ENCODE measurements around the gene GOLGA3. TPM values are rescaled to one million over a fixed set of nuclear protein-coding genes. Genes with fewer than 3 reads are reported as not detected.
A peak's percentile ranks its signal among the peaks of the same experiment; 100 is the strongest.

The GOLGA3 gene
- total and polyA plus RNA-seq, 10 of the 15 experiments (the other 5 are each of a cell fraction or from before 2014, with no cell fraction given): 2.0 to 42.7 (median 15.2) TPM

GRCh38 chr12:132764231-132764630 lies 64.4 kb downstream of the GOLGA3 start:
- H3K27me3 ChIP-seq (replicated peaks in 1 of 2; ENCODE audit: control insufficient read depth in 2 of 2, insufficient read depth in 2 of 2, low read length in 1 of 2): no peaks in the 10 kb centered on the region
- ChIA-PET SMC1A (ENCODE audit: uncharacterized antibody, unreplicated experiment) (no interaction called here), RAD21 (ENCODE audit: unreplicated experiment) (no interaction called here), POLR2A (interaction anchor here (1.4 kb wide), 1 partner anchor 9 kb away, joined by 3 read pairs; no protein-coding TSS in a partner anchor), CTCF (no interaction called here)
- ATAC-seq (no peak), FAIRE-seq (no peak), DNase-seq (ENCODE audit: low read depth, low spot score) (no peak)
- H4K20me1 ChIP-seq (ENCODE audit: control insufficient read depth, insufficient read depth): no peaks in the 10 kb centered on the region
- TF ChIP-seq BMI1 (IDR thresholded peaks at IDR 0.05; ENCODE audit: borderline replicate concordance) (no peak), JUNB (IDR thresholded peaks at IDR 0.05) (no peak)
- no TSS peak for BruUV-seq (replicated peaks)
- no peak overlapping the region for H3K4me2 ChIP-seq (ENCODE audit: control insufficient read depth, insufficient read depth)
- in situ Hi-C loops (cut with MboI) (no loop called here), intact Hi-C loops (cut with micrococcal nuclease; ENCODE audit: unreplicated experiment) (loop anchor here (5.0 kb wide), 1 partner anchor 318 kb away; the partner anchor contains the start of gene ZNF140)
- peaks cover 28% of the 10 kb centered on the region for H3K79me2 ChIP-seq (ENCODE audit: control insufficient read depth, insufficient read depth, low read length)
- H3K36me3 ChIP-seq (ENCODE audit: control insufficient read depth in 2 of 2, insufficient read depth in 2 of 2, low read length in 1 of 2): no peaks in the 10 kb centered on the region
- no peak overlapping the region for H3K27ac ChIP-seq (ENCODE audit: control insufficient read depth, insufficient read depth)
- H3K4me1 ChIP-seq (ENCODE audit: control insufficient read depth, insufficient read depth, low read length): peaks cover 17% of the 10 kb centered on the region
- no peak overlapping the region for H2AFZ ChIP-seq (ENCODE audit: control insufficient read depth, low read depth, low read length)
- 99% methylated on average over 20 of the region's 20 CpGs for WGBS (ENCODE audit: insufficient coverage, insufficient replicate concordance, low lambda C conversion rate, missing lambda C conversion rate)
- H3K9ac ChIP-seq (ENCODE audit: control insufficient read depth, insufficient read depth, low read length): no peak overlapping the region
- no peak overlapping the region for H3K4me3 ChIP-seq
- H3K9me3 ChIP-seq (replicated peaks; ENCODE audit: control insufficient read depth, insufficient read depth, low read length): peaks cover under 1% of the 10 kb centered on the region; the same call in 1 of the 3 replicates

DNA sequence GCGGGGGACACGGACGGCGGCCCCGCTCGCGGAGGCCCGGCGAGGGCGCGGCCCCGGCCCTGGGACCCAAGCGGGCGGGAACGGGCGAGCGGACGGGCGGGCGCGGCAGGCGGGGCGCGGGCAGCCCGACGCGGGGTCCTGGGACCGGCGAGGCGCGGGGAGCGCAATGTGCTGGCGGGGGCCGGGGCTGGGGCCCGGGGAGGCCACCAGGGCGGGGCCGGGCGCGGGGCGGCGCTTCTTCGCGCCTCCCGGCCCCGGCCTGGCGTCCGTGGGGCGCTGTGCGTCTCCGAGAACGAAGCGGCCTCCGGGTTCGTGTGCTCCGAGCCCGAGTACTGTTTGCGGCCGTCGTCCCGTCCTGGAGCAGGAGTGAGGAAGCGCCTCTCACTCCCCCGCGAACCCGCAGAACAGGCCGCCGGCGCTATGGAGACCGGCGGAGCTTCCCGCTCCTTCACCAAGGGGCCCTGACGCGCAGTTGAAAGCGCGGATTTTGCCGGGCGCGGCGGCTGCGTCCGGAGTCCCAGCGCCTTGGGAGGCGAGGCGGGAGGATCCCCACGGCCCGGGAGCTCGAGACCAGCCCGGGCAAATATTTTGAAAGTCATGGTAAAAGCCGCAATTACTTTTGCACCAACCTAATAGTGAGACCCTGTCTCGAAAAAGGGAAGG lies 66.6 kb downstream of the GOLGA3 start:
- Histone ChIP-seq H3K9ac (ENCODE audit: control insufficient read depth, insufficient read depth, low read length) (peak overlapping the region; percentile 76), H3K4me3 (peak overlapping the region; percentile 89), H3K27me3 (replicated peaks in 1 of 2; ENCODE audit: control insufficient read depth in 2 of 2, insufficient read depth in 2 of 2, low read length in 1 of 2) (no peaks in the 10 kb centered on the region), H3K9me3 (replicated peaks; ENCODE audit: control insufficient read depth, insufficient read depth, low read length) (no peaks in the 10 kb centered on the region), H3K79me2 (ENCODE audit: control insufficient read depth, insufficient read depth, low read length) (peaks cover 45% of the 10 kb centered on the region), H4K20me1 (ENCODE audit: control insufficient read depth, insufficient read depth) (no peaks in the 10 kb centered on the region), H3K4me2 (ENCODE audit: control insufficient read depth, insufficient read depth) (peak overlapping the region; percentile 49), H2AFZ (ENCODE audit: control insufficient read depth, low read depth, low read length) (peak overlapping the region; percentile 59), H3K27ac (ENCODE audit: control insufficient read depth, insufficient read depth) (peak overlapping the region; percentile 85), H3K4me1 (ENCODE audit: control insufficient read depth, insufficient read depth, low read length) (no peaks in the 10 kb centered on the region), H3K36me3 (ENCODE audit: control insufficient read depth in 2 of 2, insufficient read depth in 2 of 2, low read length in 1 of 2) (peaks cover 0 to 5% of the 10 kb centered on the region in 2 experiments; a peak in 2 of 4 replicates)
- SMC1A ChIA-PET (ENCODE audit: uncharacterized antibody, unreplicated experiment): interaction anchor here (1.0 kb wide), 1 partner anchor 9 kb away, joined by 5 read pairs; no protein-coding TSS in a partner anchor
- intact Hi-C loops (cut with micrococcal nuclease; ENCODE audit: unreplicated experiment): loop anchor here (5.0 kb wide), 1 partner anchor 320 kb away; the partner anchor contains the start of gene ZNF140
- ATAC-seq (peak; percentile 90), DNase-seq (ENCODE audit: low read depth, low spot score) (no peak), FAIRE-seq (no peak)
- CTCF ChIA-PET: interaction anchor here (0.7 kb wide), 1 partner anchor 1543 kb away, joined by 3 read pairs; no protein-coding TSS in a partner anchor
- POLR2A ChIA-PET: no interaction called here
- 1% methylated on average over 50 of the region's 89 CpGs for WGBS (ENCODE audit: insufficient coverage, insufficient replicate concordance, low lambda C conversion rate, missing lambda C conversion rate)
- BruUV-seq (replicated peaks): no TSS peak
- in situ Hi-C loops (cut with MboI): no loop called here
- RAD21 ChIA-PET (ENCODE audit: unreplicated experiment): no interaction called here
- TF ChIP-seq BMI1 (IDR thresholded peaks at IDR 0.05; ENCODE audit: borderline replicate concordance) (no peak), NFXL1 (IDR thresholded peaks at IDR 0.05; ENCODE audit: borderline replicate concordance) (no peak), CUX1 (IDR thresholded peaks at IDR 0.05; ENCODE audit: insufficient replicate concordance, low read depth, low read length) (no peak), JUNB (IDR thresholded peaks at IDR 0.05) (no peak), EGR1 (IDR thresholded peaks at IDR 0.05; ENCODE audit: borderline replicate concordance in 1 of 2, low read depth in 2 of 2, low read length in 2 of 2) (peak; percentile 6 to 57; a peak in 2 of 3 replicates)
- TF ChIP-seq, protein P1, sequence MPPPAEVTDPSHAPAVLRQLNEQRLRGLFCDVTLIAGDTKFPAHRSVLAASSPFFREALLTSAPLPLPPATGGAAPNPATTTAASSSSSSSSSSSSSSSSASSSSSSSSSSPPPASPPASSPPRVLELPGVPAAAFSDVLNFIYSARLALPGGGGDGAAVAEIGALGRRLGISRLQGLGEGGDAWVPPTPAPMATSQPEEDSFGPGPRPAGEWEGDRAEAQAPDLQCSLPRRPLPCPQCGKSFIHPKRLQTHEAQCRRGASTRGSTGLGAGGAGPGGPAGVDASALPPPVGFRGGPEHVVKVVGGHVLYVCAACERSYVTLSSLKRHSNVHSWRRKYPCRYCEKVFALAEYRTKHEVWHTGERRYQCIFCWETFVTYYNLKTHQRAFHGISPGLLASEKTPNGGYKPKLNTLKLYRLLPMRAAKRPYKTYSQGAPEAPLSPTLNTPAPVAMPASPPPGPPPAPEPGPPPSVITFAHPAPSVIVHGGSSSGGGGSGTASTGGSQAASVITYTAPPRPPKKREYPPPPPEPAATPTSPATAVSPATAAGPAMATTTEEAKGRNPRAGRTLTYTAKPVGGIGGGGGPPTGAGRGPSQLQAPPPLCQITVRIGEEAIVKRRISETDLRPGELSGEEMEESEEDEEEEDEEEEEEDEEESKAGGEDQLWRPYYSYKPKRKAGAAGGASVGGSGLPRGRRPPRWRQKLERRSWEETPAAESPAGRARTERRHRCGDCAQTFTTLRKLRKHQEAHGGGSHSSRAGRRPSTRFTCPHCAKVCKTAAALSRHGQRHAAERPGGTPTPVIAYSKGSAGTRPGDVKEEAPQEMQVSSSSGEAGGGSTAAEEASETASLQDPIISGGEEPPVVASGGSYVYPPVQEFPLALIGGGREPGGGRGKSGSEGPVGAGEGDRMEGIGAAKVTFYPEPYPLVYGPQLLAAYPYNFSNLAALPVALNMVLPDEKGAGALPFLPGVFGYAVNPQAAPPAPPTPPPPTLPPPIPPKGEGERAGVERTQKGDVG (CRISPR knock-in tag; IDR thresholded peaks at IDR 0.05): no peak

Measured in GM12878 (cell line).